H9 (cell line): ENCODE results near the gene CEP152. TPM values are rescaled to one million over a fixed set of nuclear protein-coding genes. Genes with fewer than 3 reads are reported as not detected.

Experiments
- DNase-seq: peaks from one replicate; pipeline ENCODE4 v3.0.0-alpha.2; 2017
- H2AFZ ChIP-seq: one replicate; pipeline ENCODE4 v1.6.1; 2013; ENCODE audit warnings: mild to moderate bottlenecking, low read length, control low read depth, moderate library complexity
- H2AK5ac ChIP-seq: 2 replicates; pipeline ENCODE4 v1.6.1; 2013; ENCODE audit warnings: low read length, control low read depth, mixed read lengths; ENCODE audit not compliant: insufficient read length
- H2BK120ac ChIP-seq: one replicate; pipeline ENCODE4 v1.6.1; 2013; ENCODE audit warnings: low read depth, mild to moderate bottlenecking, low read length, control low read depth, inconsistent platforms; ENCODE audit not compliant: poor library complexity, severe bottlenecking
- H2BK12ac ChIP-seq: 2 replicates; pipeline ENCODE4 v1.6.1; 2013; ENCODE audit warnings: low read length, control low read depth, mixed read lengths, low read depth; ENCODE audit not compliant: insufficient read length
- H2BK15ac ChIP-seq: 2 replicates; pipeline ENCODE4 v1.6.1; 2013; ENCODE audit warnings: low read depth, low read length, control low read depth
- H2BK20ac ChIP-seq: one replicate; pipeline ENCODE4 v1.6.1; 2013; ENCODE audit warnings: low read depth, mild to moderate bottlenecking, low read length, control low read depth, inconsistent platforms; ENCODE audit not compliant: poor library complexity, severe bottlenecking
- H2BK5ac ChIP-seq: 2 replicates; pipeline ENCODE4 v1.6.1; 2013; ENCODE audit warnings: low read length, control low read depth, mixed read lengths; ENCODE audit not compliant: insufficient read length
- H3K14ac ChIP-seq: 2 replicates; pipeline ENCODE4 v1.6.1; 2013; ENCODE audit warnings: low read length, control low read depth; ENCODE audit not compliant: insufficient read depth
- H3K18ac ChIP-seq: 2 replicates; pipeline ENCODE4 v1.6.1; 2013; ENCODE audit warnings: low read depth, mild to moderate bottlenecking, mixed read lengths, low read length, control low read depth; ENCODE audit not compliant: insufficient read length
- H3K23ac ChIP-seq: 2 replicates; pipeline ENCODE4 v1.6.1; 2013; ENCODE audit warnings: low read length, control low read depth, mixed read lengths, low read depth; ENCODE audit not compliant: insufficient read length
- H3K23me2 ChIP-seq: 2 replicates; pipeline ENCODE4 v1.6.1; 2013; ENCODE audit warnings: low read depth, mild to moderate bottlenecking, mixed read lengths, low read length, control low read depth; ENCODE audit not compliant: insufficient read length, poor library complexity, severe bottlenecking
- H3K27ac ChIP-seq: 2 replicates; pipeline ENCODE4 v1.5.1; 2013; ENCODE audit warnings: low read length, control low read depth, mixed read lengths, low read depth; ENCODE audit not compliant: insufficient read length
- H3K27me3 ChIP-seq: 2 replicates; pipeline ENCODE4 v1.6.1; 2013; ENCODE audit warnings: low read length, control low read depth, inconsistent platforms; ENCODE audit not compliant: insufficient read depth
- H3K4ac ChIP-seq: 2 replicates; pipeline ENCODE4 v1.6.1; 2013; ENCODE audit warnings: low read depth, mild to moderate bottlenecking, control low read depth, inconsistent platforms, low read length, moderate library complexity
- H3K4me1 ChIP-seq: 2 replicates; pipeline ENCODE4 v1.6.1; 2013; ENCODE audit warnings: low read length, control low read depth, inconsistent platforms; ENCODE audit not compliant: insufficient read depth
- H3K4me2 ChIP-seq: 2 replicates; pipeline ENCODE4 v1.6.1; 2013; ENCODE audit warnings: low read length, control low read depth, mixed read lengths; ENCODE audit not compliant: insufficient read length, insufficient read depth
- H3K56ac ChIP-seq: 2 replicates; pipeline ENCODE4 v1.6.1; 2013; ENCODE audit warnings: low read depth, mild to moderate bottlenecking, mixed read lengths, low read length, control low read depth; ENCODE audit not compliant: insufficient read length
- H3K79me1 ChIP-seq: 2 replicates; pipeline ENCODE4 v1.6.1; 2013; ENCODE audit warnings: low read depth, mild to moderate bottlenecking, moderate library complexity, low read length, control low read depth, inconsistent platforms; ENCODE audit not compliant: insufficient read depth, poor library complexity, severe bottlenecking
- H3K79me2 ChIP-seq: 2 replicates; pipeline ENCODE4 v1.6.1; 2013; ENCODE audit warnings: low read length, control low read depth, inconsistent platforms; ENCODE audit not compliant: insufficient read depth
- H3K9ac ChIP-seq: 2 replicates; pipeline ENCODE4 v1.6.1; 2013; ENCODE audit warnings: low read length, control low read depth, mixed read lengths; ENCODE audit not compliant: insufficient read length; ENCODE audit errors: extremely low read depth
- H3K9me3 ChIP-seq: one replicate; pipeline ENCODE4 v1.6.1; 2013; ENCODE audit warnings: low read depth, low read length, inconsistent platforms; ENCODE audit not compliant: control insufficient read depth
- H3T11ph ChIP-seq: one replicate; pipeline ENCODE4 v1.6.1; 2013; ENCODE audit warnings: mild to moderate bottlenecking, low read length, control low read depth, inconsistent platforms
- H4K20me1 ChIP-seq: one replicate; pipeline ENCODE4 v1.6.1; 2013; ENCODE audit not compliant: control insufficient read depth, insufficient read length, insufficient read depth
- H4K5ac ChIP-seq: 2 replicates; pipeline ENCODE4 v1.6.1; 2013; ENCODE audit warnings: low read depth, mild to moderate bottlenecking, mixed read lengths, low read length, control low read depth; ENCODE audit not compliant: insufficient read length
- H4K8ac ChIP-seq: replicated peaks from 2 replicates; pipeline ENCODE4 v1.6.1; 2013; ENCODE audit warnings: low read length, control low read depth, mixed read lengths, low read depth; ENCODE audit not compliant: insufficient read length
- H4K91ac ChIP-seq: 2 replicates; pipeline ENCODE4 v1.6.1; 2013; ENCODE audit warnings: low read depth, mild to moderate bottlenecking, moderate library complexity, mixed read lengths, low read length, control low read depth; ENCODE audit not compliant: insufficient read length
- H3K27ac Mint-ChIP-seq, 3 experiments: 2 replicates in 2 of 3; 3 replicates in 1 of 3; pipeline ENCODE4 v1.8.0; 2020 to 2021; ENCODE audit warnings: mixed read lengths in 3 of 3, mild to moderate bottlenecking in 1 of 3, moderate library complexity in 1 of 3
- H3K27me3 Mint-ChIP-seq: 2 replicates; pipeline ENCODE4 v1.8.0; 2021; ENCODE audit warnings: low read depth, mild to moderate bottlenecking, moderate library complexity, mixed read lengths
- H3K36me3 Mint-ChIP-seq, 3 experiments: 2 replicates in 2 of 3; 3 replicates in 1 of 3; pipeline ENCODE4 v1.8.0; 2020 to 2021; ENCODE audit warnings: low read depth in 3 of 3, mixed read lengths in 3 of 3; ENCODE audit not compliant: insufficient read depth in 1 of 3
- H3K4me1 Mint-ChIP-seq, 2 experiments: 2 replicates each; pipeline ENCODE4 v1.8.0; 2020; ENCODE audit warnings: mixed read lengths in 2 of 2
- H3K4me3 Mint-ChIP-seq, 2 experiments: 2 replicates in 1 of 2; 3 replicates in 1 of 2; pipeline ENCODE4 v1.8.0; 2020 to 2021; ENCODE audit warnings: mild to moderate bottlenecking in 2 of 2, mixed read lengths in 2 of 2, moderate library complexity in 1 of 2
- H3K9me3 Mint-ChIP-seq, 2 experiments: 2 replicates in 1 of 2; 3 replicates in 1 of 2; pipeline ENCODE4 v1.8.0; 2020; ENCODE audit warnings: mild to moderate bottlenecking in 2 of 2, mixed read lengths in 2 of 2, moderate library complexity in 1 of 2
- WGBS: extraction: QIAGEN DNeasy Blood & Tissue Kit; methylation state at CpG from one replicate; pipeline ENCODE4 v1.1.7; 2013; ENCODE audit warnings: missing lambda C conversion rate, low lambda C conversion rate, mixed read lengths; ENCODE audit not compliant: insufficient read length; ENCODE audit errors: extremely low coverage; 5-methylcytosine and 5-hydroxymethylcytosine counted together
- total RNA-seq: library from RNA; stranded (reverse); gene quantifications from 2 replicates; pipeline ENCODE4 v1.2.1, GENCODE V29; 2021
- TF ChIP-seq, protein P1 (sequence below): fragments of 200-600 bp; sonication (generic); conservative IDR thresholded peaks from 3 replicates; pipeline ENCODE4 v1.8.0; 2021; ENCODE audit warnings: antibody characterized with exemption, mild to moderate bottlenecking

The CEP152 gene
- total RNA-seq, 1 experiment from 2014 or later = 10.9 TPM

DNA sequence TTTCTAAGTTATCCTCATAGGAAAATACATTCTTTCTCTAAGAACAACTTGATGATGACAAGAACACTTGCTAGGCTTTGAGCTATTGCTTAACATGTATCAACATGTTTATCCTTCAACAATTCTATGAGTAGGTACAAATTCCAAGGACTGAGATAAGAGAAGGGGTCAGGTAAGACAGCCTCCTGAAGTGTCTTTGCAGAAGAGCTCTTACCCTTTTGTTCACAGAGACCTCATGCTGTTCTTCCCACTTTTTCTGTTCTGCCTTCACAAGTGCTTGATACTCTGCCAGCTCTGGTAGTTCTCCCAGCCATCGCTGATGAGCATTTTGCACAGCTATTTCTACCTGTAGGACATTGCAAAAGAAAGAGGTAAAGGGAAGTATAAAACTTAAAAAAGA lies 50.9 kb downstream of the CEP152 start:
- no peak overlapping the region for H4K91ac ChIP-seq
- H2BK12ac ChIP-seq = no peak overlapping the region
- peaks cover 5 to 16% (median 11%) of the 10 kb centered on the region in 3 experiments; a peak in 6 of 7 replicates for H3K36me3 Mint-ChIP-seq
- H3K14ac ChIP-seq = no peak overlapping the region
- no peak overlapping the region for H3K9ac ChIP-seq
- H2BK20ac ChIP-seq = no peak overlapping the region
- no peak overlapping the region for H3K18ac ChIP-seq
- no peaks in the 10 kb centered on the region for H3K79me2 ChIP-seq
- no peaks in the 10 kb centered on the region for H3K9me3 Mint-ChIP-seq
- H3K79me1 ChIP-seq = no peaks in the 10 kb centered on the region
- H3K4me2 ChIP-seq = no peak overlapping the region
- no peak for DNase-seq
- H2BK120ac ChIP-seq = no peak overlapping the region
- no peak overlapping the region for H3K56ac ChIP-seq
- no peak overlapping the region for H3K23ac ChIP-seq
- H3K27ac ChIP-seq = no peak overlapping the region
- H3K27me3 Mint-ChIP-seq = no peaks in the 10 kb centered on the region
- no peak overlapping the region for H2AFZ ChIP-seq
- H4K8ac ChIP-seq = no peak overlapping the region
- H4K20me1 ChIP-seq = no peaks in the 10 kb centered on the region
- peaks cover 1% of the 10 kb centered on the region; the same call in 1 of the 2 replicates for H3K4me1 ChIP-seq
- H3K4ac ChIP-seq = no peak overlapping the region
- H2BK15ac ChIP-seq = no peak overlapping the region
- no peaks in the 10 kb centered on the region for H3K23me2 ChIP-seq
- H4K5ac ChIP-seq = no peak overlapping the region
- H2AK5ac ChIP-seq = no peak overlapping the region
- no peak overlapping the region for H3K4me3 Mint-ChIP-seq
- H3K9me3 ChIP-seq = no peaks in the 10 kb centered on the region
- no peaks in the 10 kb centered on the region for H3K27me3 ChIP-seq
- no CpG with 5 or more reads among the region's 1 CpG for WGBS
- peaks cover 12% of the 10 kb centered on the region in 2 experiments for H3K4me1 Mint-ChIP-seq
- no peak overlapping the region for H2BK5ac ChIP-seq
- H3T11ph ChIP-seq = no peak overlapping the region
- no peak overlapping the region for H3K27ac Mint-ChIP-seq
- TF ChIP-seq, protein P1, sequence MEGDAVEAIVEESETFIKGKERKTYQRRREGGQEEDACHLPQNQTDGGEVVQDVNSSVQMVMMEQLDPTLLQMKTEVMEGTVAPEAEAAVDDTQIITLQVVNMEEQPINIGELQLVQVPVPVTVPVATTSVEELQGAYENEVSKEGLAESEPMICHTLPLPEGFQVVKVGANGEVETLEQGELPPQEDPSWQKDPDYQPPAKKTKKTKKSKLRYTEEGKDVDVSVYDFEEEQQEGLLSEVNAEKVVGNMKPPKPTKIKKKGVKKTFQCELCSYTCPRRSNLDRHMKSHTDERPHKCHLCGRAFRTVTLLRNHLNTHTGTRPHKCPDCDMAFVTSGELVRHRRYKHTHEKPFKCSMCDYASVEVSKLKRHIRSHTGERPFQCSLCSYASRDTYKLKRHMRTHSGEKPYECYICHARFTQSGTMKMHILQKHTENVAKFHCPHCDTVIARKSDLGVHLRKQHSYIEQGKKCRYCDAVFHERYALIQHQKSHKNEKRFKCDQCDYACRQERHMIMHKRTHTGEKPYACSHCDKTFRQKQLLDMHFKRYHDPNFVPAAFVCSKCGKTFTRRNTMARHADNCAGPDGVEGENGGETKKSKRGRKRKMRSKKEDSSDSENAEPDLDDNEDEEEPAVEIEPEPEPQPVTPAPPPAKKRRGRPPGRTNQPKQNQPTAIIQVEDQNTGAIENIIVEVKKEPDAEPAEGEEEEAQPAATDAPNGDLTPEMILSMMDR = no peak
